Astrocyte (in vitro differentiated cells and primary cell): ENCODE data around the gene HEXIM1. TPM values are rescaled to one million over a fixed set of nuclear protein-coding genes. Genes with fewer than 3 reads are reported as not detected.

ENCODE experiments used
- DNase-seq: peaks from one replicate; pipeline ENCODE4 v3.0.0-alpha.2; 2010; ENCODE audit warnings: low read depth
- FAIRE-seq: peaks from 2 replicates; lab custom pipeline; 2011; peaks lifted over from hg19 to GRCh38; lab: Jason Lieb, UNC
- H2AFZ ChIP-seq: 2 replicates; pipeline ENCODE4 v1.6.0; 2012; ENCODE audit warnings: low read depth, low read length, inconsistent platforms
- H3K27ac ChIP-seq: 2 replicates; pipeline ENCODE4 v1.5.1; 2011; ENCODE audit warnings: low read depth, low read length, inconsistent platforms
- H3K27me3 ChIP-seq: 2 replicates; pipeline ENCODE4 v1.6.0; 2011; ENCODE audit warnings: low read length, inconsistent platforms; ENCODE audit not compliant: insufficient read depth
- H3K36me3 ChIP-seq: 2 replicates; pipeline ENCODE4 v1.5.1; 2011; ENCODE audit warnings: low read length, inconsistent platforms; ENCODE audit not compliant: insufficient read depth
- H3K4me1 ChIP-seq: 2 replicates; pipeline ENCODE4 v1.5.1; 2011; ENCODE audit warnings: low read length, inconsistent platforms; ENCODE audit not compliant: insufficient read depth
- H3K4me2 ChIP-seq: 2 replicates; pipeline ENCODE4 v1.6.0; 2012; ENCODE audit warnings: low read length, inconsistent platforms
- H3K4me3 ChIP-seq: 2 replicates; pipeline ENCODE4 v1.5.1; 2011; ENCODE audit warnings: low read depth, mild to moderate bottlenecking, low read length, inconsistent platforms; ENCODE audit not compliant: insufficient read depth
- H3K79me2 ChIP-seq: 2 replicates; pipeline ENCODE4 v1.6.0; 2012; ENCODE audit warnings: mild to moderate bottlenecking, low read length, inconsistent platforms; ENCODE audit not compliant: insufficient read depth
- H3K9ac ChIP-seq: 2 replicates; pipeline ENCODE4 v1.6.0; 2012; ENCODE audit warnings: mild to moderate bottlenecking, low read length, inconsistent platforms
- H3K9me3 ChIP-seq: 2 replicates; pipeline ENCODE4 v1.5.1; 2012; ENCODE audit warnings: low read depth, mild to moderate bottlenecking, low read length, inconsistent platforms; ENCODE audit not compliant: insufficient read depth
- H4K20me1 ChIP-seq: 2 replicates; pipeline ENCODE4 v1.6.0; 2012; ENCODE audit warnings: low read length, inconsistent platforms; ENCODE audit not compliant: insufficient read depth
- H3K27ac Mint-ChIP-seq: one replicate; pipeline ENCODE4 v1.8.0; 2021; ENCODE audit warnings: mild to moderate bottlenecking, mixed read lengths; ENCODE audit not compliant: unreplicated experiment
- H3K27me3 Mint-ChIP-seq: one replicate; pipeline ENCODE4 v1.8.0; 2021; ENCODE audit warnings: low read depth, mixed read lengths; ENCODE audit not compliant: unreplicated experiment
- H3K36me3 Mint-ChIP-seq: one replicate; pipeline ENCODE4 v1.8.0; 2021; ENCODE audit warnings: low read depth, mixed read lengths; ENCODE audit not compliant: unreplicated experiment
- H3K4me1 Mint-ChIP-seq: one replicate; pipeline ENCODE4 v1.8.0; 2021; ENCODE audit warnings: low read depth, mixed read lengths; ENCODE audit not compliant: unreplicated experiment
- H3K4me3 Mint-ChIP-seq: one replicate; pipeline ENCODE4 v1.8.0; 2021; ENCODE audit warnings: mild to moderate bottlenecking, moderate library complexity, mixed read lengths; ENCODE audit not compliant: unreplicated experiment
- H3K9me3 Mint-ChIP-seq: one replicate; pipeline ENCODE4 v1.8.0; 2021; ENCODE audit warnings: mild to moderate bottlenecking, mixed read lengths; ENCODE audit not compliant: unreplicated experiment
- EZH2 ChIP-seq: IDR thresholded peaks from 2 replicates; pipeline ENCODE4 v1.6.1; 2012; ENCODE audit warnings: mild to moderate bottlenecking, low read length, inconsistent platforms; ENCODE audit not compliant: insufficient read depth
- total RNA-seq: library from RNA; stranded (reverse); gene quantifications from 2 replicates; pipeline ENCODE4 v1.2.1, GENCODE V29; 2021
- TF ChIP-seq, protein P1 (sequence below): IDR thresholded peaks from 2 replicates; pipeline ENCODE4 v1.5.1; 2011; ENCODE audit warnings: low read depth, mild to moderate bottlenecking, inconsistent platforms, low read length, moderate library complexity; ENCODE audit not compliant: insufficient read depth

Gene HEXIM1
- total RNA-seq, 1 donor from 2014 or later: 44.5 TPM

GRCh38 chr17:45115871-45116270, 32.4 kb upstream of the HEXIM1 start:
- Histone ChIP-seq H3K9me3 (no peaks in the 10 kb centered on the region), H3K27me3 (no peaks in the 10 kb centered on the region), H3K4me2 (peak overlapping the region; percentile 26), H3K9ac (peak overlapping the region; percentile 18), H3K36me3 (no peaks in the 10 kb centered on the region), H3K4me3 (no peak overlapping the region), H3K27ac (no peak overlapping the region), H2AFZ (no peak overlapping the region), H4K20me1 (no peaks in the 10 kb centered on the region), H3K4me1 (peaks cover 9% of the 10 kb centered on the region), H3K79me2 (no peaks in the 10 kb centered on the region)
- FAIRE-seq (no peak), DNase-seq (peak; percentile 44)
- H3K9me3 Mint-ChIP-seq: no peaks in the 10 kb centered on the region
- TF ChIP-seq, protein P1, sequence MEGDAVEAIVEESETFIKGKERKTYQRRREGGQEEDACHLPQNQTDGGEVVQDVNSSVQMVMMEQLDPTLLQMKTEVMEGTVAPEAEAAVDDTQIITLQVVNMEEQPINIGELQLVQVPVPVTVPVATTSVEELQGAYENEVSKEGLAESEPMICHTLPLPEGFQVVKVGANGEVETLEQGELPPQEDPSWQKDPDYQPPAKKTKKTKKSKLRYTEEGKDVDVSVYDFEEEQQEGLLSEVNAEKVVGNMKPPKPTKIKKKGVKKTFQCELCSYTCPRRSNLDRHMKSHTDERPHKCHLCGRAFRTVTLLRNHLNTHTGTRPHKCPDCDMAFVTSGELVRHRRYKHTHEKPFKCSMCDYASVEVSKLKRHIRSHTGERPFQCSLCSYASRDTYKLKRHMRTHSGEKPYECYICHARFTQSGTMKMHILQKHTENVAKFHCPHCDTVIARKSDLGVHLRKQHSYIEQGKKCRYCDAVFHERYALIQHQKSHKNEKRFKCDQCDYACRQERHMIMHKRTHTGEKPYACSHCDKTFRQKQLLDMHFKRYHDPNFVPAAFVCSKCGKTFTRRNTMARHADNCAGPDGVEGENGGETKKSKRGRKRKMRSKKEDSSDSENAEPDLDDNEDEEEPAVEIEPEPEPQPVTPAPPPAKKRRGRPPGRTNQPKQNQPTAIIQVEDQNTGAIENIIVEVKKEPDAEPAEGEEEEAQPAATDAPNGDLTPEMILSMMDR: no peak
- TF ChIP-seq EZH2: no peak
- peaks cover 8% of the 10 kb centered on the region for H3K4me1 Mint-ChIP-seq
- H3K27me3 Mint-ChIP-seq: no peaks in the 10 kb centered on the region
- H3K4me3 Mint-ChIP-seq: peak overlapping the region; percentile 47
- peak overlapping the region; percentile 56 for H3K27ac Mint-ChIP-seq
- H3K36me3 Mint-ChIP-seq: peaks cover 13% of the 10 kb centered on the region

GRCh38 chr17:45116434-45117016, 31.8 kb upstream of the HEXIM1 start:
- H3K9me3 ChIP-seq: no peaks in the 10 kb centered on the region
- peaks cover 9% of the 10 kb centered on the region for H3K4me1 ChIP-seq
- H3K27ac ChIP-seq: no peak overlapping the region
- Mint-ChIP-seq H3K27ac (peak overlapping the region; percentile 56), H3K9me3 (no peaks in the 10 kb centered on the region), H3K36me3 (peaks cover 12% of the 10 kb centered on the region), H3K4me1 (peaks cover 8% of the 10 kb centered on the region), H3K4me3 (no peak overlapping the region), H3K27me3 (no peaks in the 10 kb centered on the region)
- no peaks in the 10 kb centered on the region for H3K27me3 ChIP-seq
- DNase-seq: no peak
- H3K9ac ChIP-seq: peak overlapping the region; percentile 18
- TF ChIP-seq, protein P1: no peak
- no peak for TF ChIP-seq EZH2
- peaks cover 3% of the 10 kb centered on the region for H3K79me2 ChIP-seq
- no peak overlapping the region for H2AFZ ChIP-seq
- no peaks in the 10 kb centered on the region for H3K36me3 ChIP-seq
- H4K20me1 ChIP-seq: no peaks in the 10 kb centered on the region
- H3K4me2 ChIP-seq: peak overlapping the region; percentile 26
- no peak for FAIRE-seq
- H3K4me3 ChIP-seq: no peak overlapping the region

- Histone ChIP-seq H3K4me2 (no peak overlapping the region), H3K27ac (no peak overlapping the region), H3K27me3 (no peaks in the 10 kb centered on the region), H3K36me3 (no peaks in the 10 kb centered on the region), H3K9ac (no peak overlapping the region), H2AFZ (no peak overlapping the region), H3K9me3 (no peaks in the 10 kb centered on the region), H3K79me2 (peaks cover 3% of the 10 kb centered on the region), H3K4me3 (no peak overlapping the region), H3K4me1 (peaks cover 9% of the 10 kb centered on the region), H4K20me1 (no peaks in the 10 kb centered on the region)
- Mint-ChIP-seq H3K4me3 (no peak overlapping the region), H3K9me3 (no peaks in the 10 kb centered on the region), H3K36me3 (peaks cover 11% of the 10 kb centered on the region), H3K4me1 (peaks cover 8% of the 10 kb centered on the region), H3K27me3 (no peaks in the 10 kb centered on the region), H3K27ac (peak overlapping the region; percentile 34)
- no peak for FAIRE-seq
- DNase-seq: no peak
- TF ChIP-seq, protein P1: no peak
- TF ChIP-seq EZH2: no peak
These were observed 30.9 kb upstream of the HEXIM1 start for GRCh38 chr17:45117334-45117733.
